ENCODE measurements around the gene SLC18A3. TPM values are rescaled to one million over a fixed set of nuclear protein-coding genes. Genes with fewer than 3 reads are reported as not detected.

Gene SLC18A3
- total RNA-seq, 1 donor from 2014 or later = not detected

GRCh38 chr10:49600781-49601400, 9.2 kb upstream of the SLC18A3 start:
- Histone ChIP-seq H3K36me3 (ENCODE audit: control insufficient read depth in 3 of 3, insufficient read depth in 3 of 3, low read length in 3 of 3) (no peaks in the 10 kb centered on the region), H3K4me1 (ENCODE audit: control insufficient read depth in 3 of 3, insufficient read depth in 3 of 3, low read length in 3 of 3) (no peaks in the 10 kb centered on the region), H3K9me3 (ENCODE audit: control insufficient read depth in 3 of 3, low read length in 3 of 3) (no peaks in the 10 kb centered on the region), H3K27ac (ENCODE audit: low read depth, low read length) (no peak overlapping the region), H3K4me3 (ENCODE audit: low read length in 3 of 3) (no peak overlapping the region), H3K9ac (ENCODE audit: low read depth in 1 of 3, low read length in 3 of 3) (no peak overlapping the region), H3K27me3 (ENCODE audit: control insufficient read depth in 3 of 3, insufficient read depth in 3 of 3, low read length in 3 of 3) (peaks cover 15 to 30% (median 15%) of the 10 kb centered on the region in 3 donors)

- H3K36me3 ChIP-seq (ENCODE audit: control insufficient read depth in 3 of 3, insufficient read depth in 3 of 3, low read length in 3 of 3) = no peaks in the 10 kb centered on the region
- no peak overlapping the region for H3K4me3 ChIP-seq (ENCODE audit: low read length in 3 of 3)
- no peaks in the 10 kb centered on the region for H3K4me1 ChIP-seq (ENCODE audit: control insufficient read depth in 3 of 3, insufficient read depth in 3 of 3, low read length in 3 of 3)
- H3K27ac ChIP-seq (ENCODE audit: low read depth, low read length) = no peak overlapping the region
- H3K27me3 ChIP-seq (ENCODE audit: control insufficient read depth in 3 of 3, insufficient read depth in 3 of 3, low read length in 3 of 3) = peaks cover 15 to 35% (median 15%) of the 10 kb centered on the region in 3 donors
- H3K9ac ChIP-seq (ENCODE audit: low read depth in 1 of 3, low read length in 3 of 3) = no peak overlapping the region
- H3K9me3 ChIP-seq (ENCODE audit: control insufficient read depth in 3 of 3, low read length in 3 of 3) = no peaks in the 10 kb centered on the region
These were observed 8.3 kb upstream of the SLC18A3 start for GRCh38 chr10:49601857-49602256.

- H3K4me3 ChIP-seq (ENCODE audit: low read length in 3 of 3) = no peak overlapping the region
- no peaks in the 10 kb centered on the region for H3K9me3 ChIP-seq (ENCODE audit: control insufficient read depth in 3 of 3, low read length in 3 of 3)
- no peaks in the 10 kb centered on the region for H3K36me3 ChIP-seq (ENCODE audit: control insufficient read depth in 3 of 3, insufficient read depth in 3 of 3, low read length in 3 of 3)
- H3K27me3 ChIP-seq (ENCODE audit: control insufficient read depth in 3 of 3, insufficient read depth in 3 of 3, low read length in 3 of 3) = peaks cover 19 to 40% (median 20%) of the 10 kb centered on the region in 3 donors
- H3K9ac ChIP-seq (ENCODE audit: low read depth in 1 of 3, low read length in 3 of 3) = no peak overlapping the region
- no peaks in the 10 kb centered on the region for H3K4me1 ChIP-seq (ENCODE audit: control insufficient read depth in 3 of 3, insufficient read depth in 3 of 3, low read length in 3 of 3)
- H3K27ac ChIP-seq (ENCODE audit: low read depth, low read length) = no peak overlapping the region
These were observed 7.6 kb upstream of the SLC18A3 start for GRCh38 chr10:49602380-49603023.

GRCh38 chr10:49605216-49605938, 4.7 kb upstream of the SLC18A3 start:
- H3K9me3 ChIP-seq (ENCODE audit: control insufficient read depth in 3 of 3, low read length in 3 of 3) = no peaks in the 10 kb centered on the region
- H3K4me3 ChIP-seq (ENCODE audit: low read length in 3 of 3) = no peak overlapping the region
- no peaks in the 10 kb centered on the region for H3K36me3 ChIP-seq (ENCODE audit: control insufficient read depth in 3 of 3, insufficient read depth in 3 of 3, low read length in 3 of 3)
- no peak overlapping the region for H3K27ac ChIP-seq (ENCODE audit: low read depth, low read length)
- H3K9ac ChIP-seq (ENCODE audit: low read depth in 1 of 3, low read length in 3 of 3) = no peak overlapping the region
- H3K4me1 ChIP-seq (ENCODE audit: control insufficient read depth in 3 of 3, insufficient read depth in 3 of 3, low read length in 3 of 3) = no peaks in the 10 kb centered on the region
- peaks cover 38 to 54% (median 42%) of the 10 kb centered on the region in 3 donors for H3K27me3 ChIP-seq (ENCODE audit: control insufficient read depth in 3 of 3, insufficient read depth in 3 of 3, low read length in 3 of 3)

- peaks cover 43 to 54% (median 49%) of the 10 kb centered on the region in 3 donors for H3K27me3 ChIP-seq (ENCODE audit: control insufficient read depth in 3 of 3, insufficient read depth in 3 of 3, low read length in 3 of 3)
These were observed 4.1 kb upstream of the SLC18A3 start for GRCh38 chr10:49605939-49606509.

GRCh38 chr10:49606981-49607535, 3.1 kb upstream of the SLC18A3 start:
- Histone ChIP-seq H3K4me1 (ENCODE audit: control insufficient read depth in 3 of 3, insufficient read depth in 3 of 3, low read length in 3 of 3) (peaks cover 6 to 13% (median 10%) of the 10 kb centered on the region in 3 donors), H3K36me3 (ENCODE audit: control insufficient read depth in 3 of 3, insufficient read depth in 3 of 3, low read length in 3 of 3) (no peaks in the 10 kb centered on the region), H3K27ac (ENCODE audit: low read depth, low read length) (no peak overlapping the region), H3K4me3 (ENCODE audit: low read length in 3 of 3) (no peak overlapping the region), H3K9ac (ENCODE audit: low read depth in 1 of 3, low read length in 3 of 3) (no peak overlapping the region), H3K9me3 (ENCODE audit: control insufficient read depth in 3 of 3, low read length in 3 of 3) (no peaks in the 10 kb centered on the region), H3K27me3 (ENCODE audit: control insufficient read depth in 3 of 3, insufficient read depth in 3 of 3, low read length in 3 of 3) (peaks cover 54 to 58% (median 54%) of the 10 kb centered on the region in 3 donors)

More at GRCh38 chr10:49605939-49606509, 4.1 kb upstream of the SLC18A3 start:
- H3K4me1 ChIP-seq (ENCODE audit: control insufficient read depth in 3 of 3, insufficient read depth in 3 of 3, low read length in 3 of 3) = peaks cover 2 to 5% (median 3%) of the 10 kb centered on the region in 3 donors
- H3K36me3 ChIP-seq (ENCODE audit: control insufficient read depth in 3 of 3, insufficient read depth in 3 of 3, low read length in 3 of 3) = no peaks in the 10 kb centered on the region
- no peak overlapping the region for H3K27ac ChIP-seq (ENCODE audit: low read depth, low read length)
- no peak overlapping the region for H3K9ac ChIP-seq (ENCODE audit: low read depth in 1 of 3, low read length in 3 of 3)
- no peaks in the 10 kb centered on the region for H3K9me3 ChIP-seq (ENCODE audit: control insufficient read depth in 3 of 3, low read length in 3 of 3)
- no peak overlapping the region for H3K4me3 ChIP-seq (ENCODE audit: low read length in 3 of 3)

- Histone ChIP-seq H3K36me3 (ENCODE audit: control insufficient read depth in 3 of 3, insufficient read depth in 3 of 3, low read length in 3 of 3) (no peaks in the 10 kb centered on the region), H3K27me3 (ENCODE audit: control insufficient read depth in 3 of 3, insufficient read depth in 3 of 3, low read length in 3 of 3) (peaks cover 62 to 67% (median 65%) of the 10 kb centered on the region in 3 donors), H3K4me3 (ENCODE audit: low read length in 3 of 3) (no peak overlapping the region), H3K4me1 (ENCODE audit: control insufficient read depth in 3 of 3, insufficient read depth in 3 of 3, low read length in 3 of 3) (peaks cover 6 to 16% (median 10%) of the 10 kb centered on the region in 3 donors), H3K27ac (ENCODE audit: low read depth, low read length) (no peak overlapping the region), H3K9me3 (ENCODE audit: control insufficient read depth in 3 of 3, low read length in 3 of 3) (no peaks in the 10 kb centered on the region), H3K9ac (ENCODE audit: low read depth in 1 of 3, low read length in 3 of 3) (no peak overlapping the region)
These were observed 1.7 kb upstream of the SLC18A3 start for GRCh38 chr10:49608166-49609005.

- Histone ChIP-seq H3K4me1 (ENCODE audit: control insufficient read depth in 3 of 3, insufficient read depth in 3 of 3, low read length in 3 of 3) (peaks cover 6 to 18% (median 10%) of the 10 kb centered on the region in 3 donors), H3K27ac (ENCODE audit: low read depth, low read length) (no peak overlapping the region), H3K9ac (ENCODE audit: low read depth in 1 of 3, low read length in 3 of 3) (no peak overlapping the region), H3K36me3 (ENCODE audit: control insufficient read depth in 3 of 3, insufficient read depth in 3 of 3, low read length in 3 of 3) (no peaks in the 10 kb centered on the region), H3K27me3 (ENCODE audit: control insufficient read depth in 3 of 3, insufficient read depth in 3 of 3, low read length in 3 of 3) (peaks cover 67 to 72% (median 69%) of the 10 kb centered on the region in 3 donors), H3K4me3 (ENCODE audit: low read length in 3 of 3) (no peak overlapping the region), H3K9me3 (ENCODE audit: control insufficient read depth in 3 of 3, low read length in 3 of 3) (no peaks in the 10 kb centered on the region)
These were observed 1.2 kb upstream of the SLC18A3 start for GRCh38 chr10:49609006-49609282.
